ENCODE measurements around the gene SPA17.

GRCh38 chr11:124667601-124668000, 6.1 kb upstream of the SPA17 start:
- TF ChIP-seq, protein P1, sequence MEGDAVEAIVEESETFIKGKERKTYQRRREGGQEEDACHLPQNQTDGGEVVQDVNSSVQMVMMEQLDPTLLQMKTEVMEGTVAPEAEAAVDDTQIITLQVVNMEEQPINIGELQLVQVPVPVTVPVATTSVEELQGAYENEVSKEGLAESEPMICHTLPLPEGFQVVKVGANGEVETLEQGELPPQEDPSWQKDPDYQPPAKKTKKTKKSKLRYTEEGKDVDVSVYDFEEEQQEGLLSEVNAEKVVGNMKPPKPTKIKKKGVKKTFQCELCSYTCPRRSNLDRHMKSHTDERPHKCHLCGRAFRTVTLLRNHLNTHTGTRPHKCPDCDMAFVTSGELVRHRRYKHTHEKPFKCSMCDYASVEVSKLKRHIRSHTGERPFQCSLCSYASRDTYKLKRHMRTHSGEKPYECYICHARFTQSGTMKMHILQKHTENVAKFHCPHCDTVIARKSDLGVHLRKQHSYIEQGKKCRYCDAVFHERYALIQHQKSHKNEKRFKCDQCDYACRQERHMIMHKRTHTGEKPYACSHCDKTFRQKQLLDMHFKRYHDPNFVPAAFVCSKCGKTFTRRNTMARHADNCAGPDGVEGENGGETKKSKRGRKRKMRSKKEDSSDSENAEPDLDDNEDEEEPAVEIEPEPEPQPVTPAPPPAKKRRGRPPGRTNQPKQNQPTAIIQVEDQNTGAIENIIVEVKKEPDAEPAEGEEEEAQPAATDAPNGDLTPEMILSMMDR (conservative IDR thresholded peaks at IDR 0.05; ENCODE audit: low read depth, low read length) = no peak
- TF ChIP-seq EZH2 (IDR thresholded peaks at IDR 0.05; ENCODE audit: low read length, unreplicated experiment) = no peak

Data from PC-3 (cell line).